Activated B cell treated with CpG ODN at 0.5 μM for 24 hours (primary cell): ENCODE data around the gene CTSL. TPM values are rescaled to one million over a fixed set of nuclear protein-coding genes. Genes with fewer than 3 reads are reported as not detected.
A peak's percentile ranks its signal among the peaks of the same experiment; 100 is the strongest.

Source experiments
- ATAC-seq: fragments of 200-7000 bp; cut with Tn5 transposase; one replicate; pipeline ENCODE4 v1.10.0; 2021; ENCODE audit warnings: low read depth, mild to moderate bottlenecking, moderate library complexity
- CTCF ChIA-PET: fragments of 350-600 bp; sonication (Branson Sonifier 250); formaldehyde crosslinking; loops from one replicate; lab custom pipeline; 2021; ENCODE audit warnings: antibody characterized with exemption; lab: Charles Lee
- POLR2A ChIA-PET: fragments of 350-600 bp; sonication (Branson Sonifier 250); formaldehyde crosslinking; loops from one replicate; lab custom pipeline; 2021; ENCODE audit warnings: antibody characterized with exemption; lab: Charles Lee
- DNase-seq: peaks from one replicate; pipeline ENCODE4 v3.0.0; 2022
- H3K27ac Mint-ChIP-seq: one replicate; pipeline ENCODE4 v1.8.0; 2020; ENCODE audit warnings: mixed read lengths
- H3K27me3 Mint-ChIP-seq: one replicate; pipeline ENCODE4 v1.8.0; 2021; ENCODE audit warnings: mixed read lengths
- H3K36me3 Mint-ChIP-seq: one replicate; pipeline ENCODE4 v1.8.0; 2021; ENCODE audit warnings: low read depth, mixed read lengths
- H3K4me1 Mint-ChIP-seq: one replicate; pipeline ENCODE4 v1.8.0; 2021; ENCODE audit warnings: mixed read lengths
- H3K4me3 Mint-ChIP-seq: one replicate; pipeline ENCODE4 v1.8.0; 2020; ENCODE audit warnings: mild to moderate bottlenecking, mixed read lengths
- H3K9me3 Mint-ChIP-seq: one replicate; pipeline ENCODE4 v1.8.0; 2020; ENCODE audit warnings: mixed read lengths
- intact Hi-C: fragments of 100-400 bp; cut with micrococcal nuclease; formaldehyde crosslinking; loops from one replicate; pipeline ENCODE4 v1.15.1; 2024
- total RNA-seq: library from RNA; stranded (reverse); gene quantifications from 2 replicates; pipeline ENCODE4 v1.2.3, GENCODE V29; 2022
- TF ChIP-seq, protein P1 (sequence below): fragments of 200-600 bp; IDR thresholded peaks from one replicate; pipeline ENCODE4 v1.8.0; 2022; ENCODE audit warnings: antibody characterized with exemption, mild to moderate bottlenecking

The CTSL gene
- 0.29 and 0.49 TPM in 2 replicates for total RNA-seq

DNA sequence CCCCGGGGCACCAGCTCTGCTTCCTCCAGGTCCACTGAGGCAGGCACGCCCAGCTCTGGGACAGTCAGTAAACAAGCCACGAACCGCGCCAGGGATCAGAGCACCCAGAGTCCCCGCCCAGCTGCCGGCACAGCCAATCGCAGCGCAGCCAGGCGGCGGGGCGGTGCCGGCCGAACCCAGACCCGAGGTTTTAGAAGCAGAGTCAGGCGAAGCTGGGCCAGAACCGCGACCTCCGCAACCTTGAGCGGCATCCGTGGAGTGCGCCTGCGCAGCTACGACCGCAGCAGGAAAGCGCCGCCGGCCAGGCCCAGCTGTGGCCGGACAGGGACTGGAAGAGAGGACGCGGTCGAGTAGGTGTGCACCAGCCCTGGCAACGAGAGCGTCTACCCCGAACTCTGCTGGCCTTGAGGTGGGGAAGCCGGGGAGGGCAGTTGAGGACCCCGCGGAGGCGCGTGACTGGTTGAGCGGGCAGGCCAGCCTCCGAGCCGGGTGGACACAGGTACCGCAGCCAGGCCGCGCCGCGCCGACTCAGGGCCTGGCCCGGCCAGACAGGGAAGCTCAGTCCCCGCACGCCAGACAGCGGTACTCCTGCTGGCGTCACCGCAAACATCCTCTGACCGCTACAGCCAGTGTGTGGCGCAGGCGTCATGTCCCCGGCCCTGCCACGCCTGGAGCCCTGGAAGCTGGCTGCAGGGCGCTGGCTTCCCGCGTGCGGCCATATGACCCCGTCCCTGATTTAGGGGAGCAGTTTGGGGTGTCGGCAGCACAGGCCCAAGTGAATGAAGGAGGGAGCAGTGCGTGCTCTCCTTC lies at the start of gene CTSL:
TSS of gene CTSL (plus strand) at position 220 of the 810 bp plus-strand sequence. CDS start 1,485 bp downstream, outside the sequence.
- Mint-ChIP-seq H3K9me3 (no peaks in the 10 kb centered on the region), H3K27ac (no peak within 1 kb of the TSS), H3K4me3 (peak within 1 kb of the TSS; percentile 48), H3K36me3 (no peaks in the 10 kb centered on the region), H3K27me3 (peaks cover 31% of the 10 kb centered on the region), H3K4me1 (peaks cover 2% of the 10 kb centered on the region)
- TF ChIP-seq, protein P1, sequence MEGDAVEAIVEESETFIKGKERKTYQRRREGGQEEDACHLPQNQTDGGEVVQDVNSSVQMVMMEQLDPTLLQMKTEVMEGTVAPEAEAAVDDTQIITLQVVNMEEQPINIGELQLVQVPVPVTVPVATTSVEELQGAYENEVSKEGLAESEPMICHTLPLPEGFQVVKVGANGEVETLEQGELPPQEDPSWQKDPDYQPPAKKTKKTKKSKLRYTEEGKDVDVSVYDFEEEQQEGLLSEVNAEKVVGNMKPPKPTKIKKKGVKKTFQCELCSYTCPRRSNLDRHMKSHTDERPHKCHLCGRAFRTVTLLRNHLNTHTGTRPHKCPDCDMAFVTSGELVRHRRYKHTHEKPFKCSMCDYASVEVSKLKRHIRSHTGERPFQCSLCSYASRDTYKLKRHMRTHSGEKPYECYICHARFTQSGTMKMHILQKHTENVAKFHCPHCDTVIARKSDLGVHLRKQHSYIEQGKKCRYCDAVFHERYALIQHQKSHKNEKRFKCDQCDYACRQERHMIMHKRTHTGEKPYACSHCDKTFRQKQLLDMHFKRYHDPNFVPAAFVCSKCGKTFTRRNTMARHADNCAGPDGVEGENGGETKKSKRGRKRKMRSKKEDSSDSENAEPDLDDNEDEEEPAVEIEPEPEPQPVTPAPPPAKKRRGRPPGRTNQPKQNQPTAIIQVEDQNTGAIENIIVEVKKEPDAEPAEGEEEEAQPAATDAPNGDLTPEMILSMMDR, result no peak
- intact Hi-C loops, result no loop called here
- ATAC-seq, result no peak
- DNase-seq, result no peak
- ChIA-PET POLR2A (no interaction called here), CTCF (no interaction called here)

DNA sequence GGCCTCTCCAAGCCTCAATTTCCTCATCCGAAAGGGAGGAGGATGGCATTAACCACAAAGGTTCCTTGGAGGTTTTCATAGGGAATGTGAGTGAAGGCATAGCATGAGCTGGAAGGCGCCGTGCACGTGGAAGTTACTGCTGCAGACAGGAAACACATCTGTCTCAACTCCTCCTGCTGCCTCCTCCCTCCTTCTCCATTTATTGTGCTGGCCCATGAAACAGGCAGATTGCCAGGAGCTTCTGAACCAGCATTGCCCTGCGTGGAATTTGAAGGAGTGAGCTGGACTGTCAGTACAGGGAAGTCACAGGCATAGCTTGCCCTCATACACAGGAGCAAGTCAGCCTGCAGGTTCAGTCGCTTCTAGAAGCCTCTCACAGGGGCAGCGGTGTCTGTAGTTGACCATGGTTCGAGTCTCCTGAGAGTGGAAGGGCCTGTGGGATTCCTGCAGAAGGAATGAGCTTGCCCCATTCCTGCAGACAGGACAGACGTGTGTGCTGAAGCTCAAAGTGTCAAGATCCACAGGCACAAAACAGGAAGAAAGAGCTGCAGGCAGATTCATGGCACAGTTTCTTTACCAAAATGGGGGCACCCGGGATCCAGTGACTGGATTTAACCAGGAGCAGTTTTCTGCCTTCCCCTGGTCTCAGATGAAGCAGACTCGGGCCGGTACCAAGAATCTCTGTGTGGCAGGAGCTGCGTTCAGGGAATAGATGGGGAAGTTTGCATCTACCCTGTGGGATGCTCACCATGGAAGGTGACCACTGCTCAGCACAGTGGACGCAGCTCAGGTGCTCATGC lies 48.7 kb upstream of the CTSL start:
- H3K9me3 Mint-ChIP-seq, result no peaks in the 10 kb centered on the region
- ChIA-PET POLR2A (no interaction called here), CTCF (no interaction called here)
- H3K4me3 Mint-ChIP-seq, result no peak overlapping the region
- H3K4me1 Mint-ChIP-seq, result no peaks in the 10 kb centered on the region
- DNase-seq (no peak), ATAC-seq (no peak)
- H3K27ac Mint-ChIP-seq, result no peak overlapping the region
- TF ChIP-seq, protein P1, result no peak
- H3K27me3 Mint-ChIP-seq, result no peaks in the 10 kb centered on the region
- intact Hi-C loops, result no loop called here
- no peaks in the 10 kb centered on the region for H3K36me3 Mint-ChIP-seq

- POLR2A ChIA-PET, result no interaction called here
- TF ChIP-seq, protein P1, result no peak
- intact Hi-C loops, result no loop called here
- Mint-ChIP-seq H3K9me3 (no peaks in the 10 kb centered on the region), H3K36me3 (no peaks in the 10 kb centered on the region), H3K4me3 (no peak overlapping the region), H3K27ac (no peak overlapping the region), H3K27me3 (no peaks in the 10 kb centered on the region), H3K4me1 (no peaks in the 10 kb centered on the region)
- DNase-seq (no peak), ATAC-seq (no peak)
- CTCF ChIA-PET, result no interaction called here
Measured at GRCh38 chr9:87677776-87678587, 47.9 kb upstream of the CTSL start.

DNA sequence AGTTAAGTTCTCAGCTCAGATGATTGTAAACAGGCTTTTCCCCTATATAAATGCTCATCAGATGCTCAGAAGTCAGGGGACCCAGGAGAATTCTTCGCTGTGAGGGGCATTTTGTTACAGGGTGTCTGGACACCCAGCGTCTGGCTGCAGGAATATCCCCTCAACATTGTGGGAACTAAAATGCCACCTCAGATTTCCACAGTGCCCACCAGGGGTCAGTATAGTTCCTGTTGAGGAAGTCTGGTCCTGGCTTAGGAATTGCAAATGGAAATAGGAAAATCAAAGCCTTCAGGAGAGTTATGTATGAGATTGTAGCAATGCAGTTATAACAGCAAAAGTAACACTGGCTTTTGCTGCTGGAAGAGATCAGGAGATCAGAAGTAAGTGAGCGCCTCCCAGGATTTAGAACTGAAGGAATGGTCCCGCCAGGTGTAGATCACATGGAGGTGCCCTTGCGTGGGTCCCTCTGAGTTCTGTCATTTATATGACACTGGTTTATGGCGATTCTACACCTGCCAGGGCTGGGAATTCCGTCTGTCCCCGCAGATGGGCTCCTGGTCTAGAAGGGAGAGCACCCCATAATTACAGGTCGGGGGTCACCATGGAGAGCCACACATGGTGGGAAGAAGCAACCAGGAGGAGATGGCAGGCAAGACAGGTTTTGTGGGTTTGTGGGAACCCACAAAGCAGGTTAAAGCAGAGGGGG lies 47.1 kb upstream of the CTSL start:
- TF ChIP-seq, protein P1, result no peak
- no peak overlapping the region for H3K27ac Mint-ChIP-seq
- ChIA-PET CTCF (no interaction called here), POLR2A (no interaction called here)
- H3K4me3 Mint-ChIP-seq, result no peak overlapping the region
- H3K9me3 Mint-ChIP-seq, result no peaks in the 10 kb centered on the region
- no peaks in the 10 kb centered on the region for H3K27me3 Mint-ChIP-seq
- intact Hi-C loops, result no loop called here
- no peak for ATAC-seq
- no peaks in the 10 kb centered on the region for H3K4me1 Mint-ChIP-seq
- no peaks in the 10 kb centered on the region for H3K36me3 Mint-ChIP-seq
- no peak for DNase-seq
